Heart right ventricle (tissue), 16 donors: ENCODE measurements around the gene CUL2. TPM values are rescaled to one million over a fixed set of nuclear protein-coding genes. Genes with fewer than 3 reads are reported as not detected.
A peak's percentile ranks its signal among the peaks of the same experiment; 100 is the strongest.

Source experiments
- ATAC-seq, 8 donors: fragments of 200-7000 bp; cut with Tn5 transposase; one replicate each; pipeline ENCODE4 v1.9.1; 2020; ENCODE audit warnings: mild to moderate bottlenecking in 8 of 8, moderate library complexity in 8 of 8, moderate number of reproducible peaks in 1 of 8
- DNase-seq, 2 donors: peaks; one replicate each; pipeline ENCODE4 v3.0.0-alpha.2; 2020
- H3K27ac ChIP-seq, 10 donors: fragments of 200-600 bp; sonication (generic) in 2 of 10; one replicate each; pipeline versions ENCODE4 v1.5.0 to v1.8.0; 2020 to 2022; ENCODE audit warnings: mild to moderate bottlenecking in 3 of 10
- H3K27me3 ChIP-seq, 7 donors: fragments of 200-600 bp; one replicate each; pipeline ENCODE4 v1.8.0; 2021 to 2022; ENCODE audit warnings: mild to moderate bottlenecking in 2 of 7
- H3K36me3 ChIP-seq, 9 donors: fragments of 200-600 bp; sonication (generic) in 1 of 9; one replicate each; pipeline versions ENCODE4 v1.5.0 to v1.8.0; 2020 to 2022; ENCODE audit warnings: mild to moderate bottlenecking in 2 of 9
- H3K4me1 ChIP-seq, 9 donors: fragments of 200-600 bp; sonication (generic) in 1 of 9; one replicate each; pipeline versions ENCODE4 v1.5.0 to v1.8.0; 2020 to 2022; ENCODE audit warnings: mild to moderate bottlenecking in 4 of 9
- H3K4me3 ChIP-seq, 10 donors: fragments of 200-600 bp; sonication (generic) in 2 of 10; one replicate each; pipeline versions ENCODE4 v1.5.0 to v1.8.0; 2020 to 2022; ENCODE audit warnings: mild to moderate bottlenecking in 7 of 10, moderate library complexity in 2 of 10
- H3K9me3 ChIP-seq, 11 donors: fragments of 200-600 bp in 10 of 11; sonication (generic) in 2 of 11; one replicate each; pipeline versions ENCODE4 v1.5.0 to v1.8.0; 2013 to 2022; ENCODE audit warnings: mild to moderate bottlenecking in 2 of 11, control low read depth in 1 of 11, moderate library complexity in 1 of 11
- WGBS, 2 donors: extraction: QIAGEN DNeasy Blood & Tissue Kit; methylation state at CpG; one replicate each; pipeline ENCODE4 v1.1.7; 2013; ENCODE audit warnings: inconsistent platforms in 1 of 2; 5-methylcytosine and 5-hydroxymethylcytosine counted together
- intact Hi-C, 10 donors: fragments of 100-400 bp; cut with DNase I; formaldehyde crosslinking; loops; one replicate each; pipeline versions ENCODE4 v1.11.1 to v1.14.2; 2022
- polyA plus RNA-seq, 2 donors: library from polyadenylated mRNA; stranded (reverse); fragments of 200-250 nt; gene quantifications; one replicate each; pipeline ENCODE4 v1.2.3, GENCODE V29; 2013
- total RNA-seq, 10 donors: library from RNA; stranded (reverse); fragmentation: NEBNext Ultra II Directional in 3 of 10; extraction: Animal tissue kit (Norgen Biotek cat#: 25700) in 3 of 10; gene quantifications; one replicate each; pipeline versions ENCODE4 v1.2.1 to v1.2.4, GENCODE V29; 2021 to 2023
- TF ChIP-seq, protein P1 (sequence below), 9 donors: fragments of 200-600 bp; sonication (generic) in 2 of 9; IDR thresholded peaks; one replicate each; pipeline versions ENCODE4 v1.5.0 to v1.8.0; 2021 to 2022; ENCODE audit warnings: antibody characterized with exemption in 9 of 9, mild to moderate bottlenecking in 5 of 9, moderate library complexity in 1 of 9
- donor health status: Arrhythmogenic right ventricular cardiomyopathy.
- donor health status: ischemic (EF 13 %, LVEDD 7.1; RV severe dilation, severe dysfunction).
- donor health status: healthy with polysubstance abuse.
- donor health status: DM: no; HTN: yes; CAD: no.
- donor health status: DM: no; HTN: no; CAD: no.
- donor health status: ischemic (EF 25% LVEDD 6.9; RV normal size, moderate dysfunction).
- donor health status: ischemic (EF 25% LVEDD 5.7; RV mildly dilated, moderate dysfunction).
- donor health status: healthy.
- donor health status: DM: yes; HTN: yes; CAD: no.
- donor health status: Ischemic cardiomyopathy.
- donor health status: ischemic (EF 35%, LVEDD 5.7; RV mildly dilated, moderate dysfunction).
- donor health status: nonischemic (EF 11% LVEDD 7.7; RV severe dilation, severe dysfunction).
- donor health status: DM: yes; HTN: yes; CAD: no.
- donor health status: PGD.
- donor health status: ischemic (EF 29% LVEDD 5.4; RV normal size, mild dysfunction).
- donor health status: nonischemic (EF 23%, LVEDD 6.1; RV moderate dilation, normal function).

The CUL2 gene
- total and polyA plus RNA-seq, 12 donors = 5.7 to 39.8 (median 37.0) TPM

DNA sequence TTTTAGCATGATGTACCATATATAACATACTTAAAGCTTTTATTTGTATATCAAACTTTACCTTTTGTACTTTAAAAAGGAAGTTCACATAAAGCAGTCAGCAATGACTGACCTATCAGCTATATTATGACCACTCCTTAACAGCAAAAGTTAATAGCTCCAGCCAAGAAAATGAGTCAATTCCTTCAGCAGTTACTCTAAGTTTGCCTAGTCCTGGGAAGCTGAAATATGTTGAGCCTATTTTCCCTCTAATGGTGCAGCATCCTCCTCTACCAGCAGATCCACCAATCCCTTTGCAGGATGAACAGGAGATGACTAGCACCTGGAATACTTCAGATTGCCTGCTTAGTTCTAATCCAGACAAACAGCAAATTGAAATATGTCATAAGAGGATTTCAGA, 64.2 kb downstream of the CUL2 start:
- ATAC-seq = no peak
- no peak overlapping the region for H3K27ac ChIP-seq
- no peak overlapping the region for H3K4me3 ChIP-seq
- peaks cover 0 to 98% (median 22%) of the 10 kb centered on the region in 9 donors for H3K36me3 ChIP-seq
- TF ChIP-seq, protein P1, sequence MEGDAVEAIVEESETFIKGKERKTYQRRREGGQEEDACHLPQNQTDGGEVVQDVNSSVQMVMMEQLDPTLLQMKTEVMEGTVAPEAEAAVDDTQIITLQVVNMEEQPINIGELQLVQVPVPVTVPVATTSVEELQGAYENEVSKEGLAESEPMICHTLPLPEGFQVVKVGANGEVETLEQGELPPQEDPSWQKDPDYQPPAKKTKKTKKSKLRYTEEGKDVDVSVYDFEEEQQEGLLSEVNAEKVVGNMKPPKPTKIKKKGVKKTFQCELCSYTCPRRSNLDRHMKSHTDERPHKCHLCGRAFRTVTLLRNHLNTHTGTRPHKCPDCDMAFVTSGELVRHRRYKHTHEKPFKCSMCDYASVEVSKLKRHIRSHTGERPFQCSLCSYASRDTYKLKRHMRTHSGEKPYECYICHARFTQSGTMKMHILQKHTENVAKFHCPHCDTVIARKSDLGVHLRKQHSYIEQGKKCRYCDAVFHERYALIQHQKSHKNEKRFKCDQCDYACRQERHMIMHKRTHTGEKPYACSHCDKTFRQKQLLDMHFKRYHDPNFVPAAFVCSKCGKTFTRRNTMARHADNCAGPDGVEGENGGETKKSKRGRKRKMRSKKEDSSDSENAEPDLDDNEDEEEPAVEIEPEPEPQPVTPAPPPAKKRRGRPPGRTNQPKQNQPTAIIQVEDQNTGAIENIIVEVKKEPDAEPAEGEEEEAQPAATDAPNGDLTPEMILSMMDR (IDR thresholded peaks at IDR 0.05) = no peak
- no peaks in the 10 kb centered on the region for H3K9me3 ChIP-seq
- intact Hi-C loops = loop anchor here in 6 of 10 donors (2.0 to 10.0 kb wide), 5 partner anchors 301 to 361 kb away; no protein-coding TSS in a partner anchor
- H3K4me1 ChIP-seq = no peaks in the 10 kb centered on the region
- DNase-seq = no peak
- no peaks in the 10 kb centered on the region for H3K27me3 ChIP-seq

DNA sequence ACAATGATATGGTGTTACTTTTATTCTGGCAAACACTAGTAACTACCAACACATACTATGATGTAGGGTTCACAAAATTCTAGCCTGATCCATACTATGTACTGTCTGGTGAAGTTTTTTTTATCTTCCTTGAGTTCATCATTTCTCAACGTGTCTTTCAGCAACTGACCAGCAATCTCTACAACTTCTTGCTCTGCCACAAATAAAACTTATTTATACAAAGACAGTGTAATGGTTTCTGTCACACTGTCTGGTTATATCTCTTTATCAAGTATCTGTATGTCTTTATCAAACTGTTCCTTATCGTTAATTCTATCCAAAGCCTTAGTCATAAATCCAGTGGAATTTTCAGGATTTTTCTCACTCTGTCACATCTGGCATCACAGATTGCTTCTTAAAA, 69.7 kb downstream of the CUL2 start:
- no peak for ATAC-seq
- TF ChIP-seq, protein P1 (IDR thresholded peaks at IDR 0.05) = no peak
- 66 to 67% methylated on average over 2 of the region's 2 CpGs for WGBS, 2 donors
- Histone ChIP-seq H3K27me3 (no peaks in the 10 kb centered on the region), H3K27ac (peak overlapping the region in 1 of 10 donors; percentile 12), H3K4me1 (peaks cover 0 to 17% (median 4%) of the 10 kb centered on the region in 9 donors), H3K9me3 (no peaks in the 10 kb centered on the region), H3K4me3 (no peak overlapping the region), H3K36me3 (peaks cover 0 to 85% (median 20%) of the 10 kb centered on the region in 9 donors)
- intact Hi-C loops = loop anchor here in 3 of 10 donors (10.0 kb wide), 3 partner anchors 296 to 356 kb away; no protein-coding TSS in a partner anchor
- DNase-seq = no peak

DNA sequence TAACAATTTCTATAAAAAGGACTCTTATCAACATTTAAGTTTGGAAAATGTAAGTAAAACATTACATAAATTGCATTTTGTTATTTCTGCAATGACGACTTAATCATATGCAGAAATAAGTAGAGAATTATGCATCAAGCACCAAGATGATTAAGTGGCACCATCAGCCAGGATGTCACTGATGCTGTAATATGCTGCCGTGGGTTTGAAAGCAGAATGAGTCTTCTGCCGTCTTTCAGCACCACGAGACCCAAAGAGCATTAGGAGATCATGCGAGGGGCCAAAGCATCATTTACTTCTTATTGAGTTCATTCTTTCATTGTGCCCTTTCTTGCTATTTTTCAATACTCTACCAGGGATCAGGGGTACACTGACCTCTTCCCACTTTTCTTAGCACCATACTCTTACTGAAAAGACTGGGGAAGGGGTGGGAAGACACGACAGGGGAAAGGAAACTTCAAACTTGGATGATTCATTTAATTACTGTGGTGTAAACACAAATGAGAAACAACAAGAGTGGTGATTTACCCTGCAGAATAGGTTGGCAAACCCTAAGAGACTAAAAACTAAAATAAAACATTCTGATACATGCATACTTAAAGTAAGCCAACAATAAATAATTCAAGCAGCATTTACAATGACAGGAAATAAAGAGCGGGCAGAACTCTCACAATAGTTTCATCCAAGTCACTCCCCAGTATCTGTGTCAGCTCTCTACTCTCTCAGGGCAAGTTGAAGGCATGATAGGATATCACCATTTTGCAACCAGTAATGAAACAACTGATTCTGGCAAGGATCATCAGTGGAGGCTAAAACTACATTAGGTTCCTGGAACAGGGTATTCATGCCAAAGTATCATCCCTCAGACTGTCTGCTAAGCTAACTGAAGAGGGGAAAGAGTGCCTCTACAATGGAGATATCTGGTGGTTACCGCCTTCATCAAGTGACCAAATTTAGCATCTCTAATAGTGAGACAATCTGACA, 70.8 kb downstream of the CUL2 start:
- intact Hi-C loops = loop anchor here in 3 of 10 donors (10.0 kb wide), 3 partner anchors 295 to 355 kb away; no protein-coding TSS in a partner anchor
- no peak overlapping the region for H3K4me3 ChIP-seq
- peaks cover 0 to 17% (median 4%) of the 10 kb centered on the region in 9 donors for H3K4me1 ChIP-seq
- no peak overlapping the region for H3K27ac ChIP-seq
- H3K9me3 ChIP-seq = no peaks in the 10 kb centered on the region
- WGBS, 2 donors = 80 to 82% methylated on average over 8 of the region's 8 CpGs
- TF ChIP-seq, protein P1 (IDR thresholded peaks at IDR 0.05) = no peak
- H3K36me3 ChIP-seq = peaks cover 0 to 86% (median 19%) of the 10 kb centered on the region in 9 donors
- DNase-seq (no peak), ATAC-seq (no peak)
- no peaks in the 10 kb centered on the region for H3K27me3 ChIP-seq

DNA sequence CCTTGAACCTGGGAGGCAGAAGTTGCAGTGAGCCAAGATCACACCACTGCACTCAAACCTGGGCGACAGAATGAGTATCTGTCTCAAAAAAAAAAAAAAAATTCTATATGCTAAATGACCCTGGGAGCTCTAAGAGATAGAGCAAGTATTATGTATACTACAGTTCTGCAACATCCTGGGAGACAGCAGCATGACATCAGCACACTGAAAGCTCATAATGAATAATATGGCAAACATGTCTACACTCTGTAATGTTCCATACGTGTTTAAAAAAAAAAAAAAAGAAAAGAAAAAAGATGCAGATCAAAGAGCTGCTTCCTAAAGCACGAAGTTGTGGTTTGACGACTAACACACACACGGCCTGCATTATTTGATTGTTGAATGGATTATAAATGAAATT, 72.5 kb downstream of the CUL2 start:
- 91 to 93% methylated on average over 5 of the region's 5 CpGs for WGBS, 2 donors
- TF ChIP-seq, protein P1 (IDR thresholded peaks at IDR 0.05) = no peak
- DNase-seq (no peak), ATAC-seq (no peak)
- Histone ChIP-seq H3K27ac (no peak overlapping the region), H3K36me3 (peaks cover 0 to 87% (median 16%) of the 10 kb centered on the region in 9 donors), H3K9me3 (no peaks in the 10 kb centered on the region), H3K4me3 (no peak overlapping the region), H3K4me1 (peaks cover 0 to 17% (median 5%) of the 10 kb centered on the region in 9 donors), H3K27me3 (no peaks in the 10 kb centered on the region)
- intact Hi-C loops = no loop called here
